Measurements from ENCODE around the gene CHMP2B.

Gene CHMP2B

GRCh38 chr3:87227104-87227834 lies at the start of gene CHMP2B:
CHMP2B (plus strand) TSS chr3:87227309; CDS start chr3:87227523, 214 bp downstream.
- peak; percentile 88 for DNase-seq (ENCODE audit: low read depth in 2 of 2)

GRCh38 chr3:87179642-87180041 lies 47.5 kb upstream of the CHMP2B start:
- DNase-seq (ENCODE audit: low read depth in 2 of 2): no peak

- no peak for DNase-seq (ENCODE audit: low read depth in 2 of 2)
Measured at GRCh38 chr3:87181551-87181950, 45.6 kb upstream of the CHMP2B start.

- no peak for DNase-seq (ENCODE audit: low read depth in 2 of 2)
Measured at GRCh38 chr3:87182023-87182422, 45.1 kb upstream of the CHMP2B start.

- DNase-seq (ENCODE audit: low read depth in 2 of 2): no peak
Measured at GRCh38 chr3:87186608-87187159, 40.4 kb upstream of the CHMP2B start.

- no peak for DNase-seq (ENCODE audit: low read depth in 2 of 2)
Measured at GRCh38 chr3:87191175-87191574, 35.9 kb upstream of the CHMP2B start.

- DNase-seq (ENCODE audit: low read depth in 2 of 2): no peak
Measured at GRCh38 chr3:87191641-87192040, 35.5 kb upstream of the CHMP2B start.

- no peak for DNase-seq (ENCODE audit: low read depth in 2 of 2)
Measured at GRCh38 chr3:87196879-87197278, 30.2 kb upstream of the CHMP2B start.

GRCh38 chr3:87197531-87197930 lies 29.6 kb upstream of the CHMP2B start:
- DNase-seq (ENCODE audit: low read depth in 2 of 2): no peak

GRCh38 chr3:87198774-87199173 lies 28.3 kb upstream of the CHMP2B start:
- no peak for DNase-seq (ENCODE audit: low read depth in 2 of 2)

- no peak for DNase-seq (ENCODE audit: low read depth in 2 of 2)
Measured at GRCh38 chr3:87199628-87200027, 27.5 kb upstream of the CHMP2B start.

- no peak for DNase-seq (ENCODE audit: low read depth in 2 of 2)
Measured at GRCh38 chr3:87200060-87200647, 27.0 kb upstream of the CHMP2B start.

- no peak for DNase-seq (ENCODE audit: low read depth in 2 of 2)
Measured at GRCh38 chr3:87201727-87202126, 25.4 kb upstream of the CHMP2B start.

- DNase-seq (ENCODE audit: low read depth in 2 of 2): no peak
Measured at GRCh38 chr3:87203809-87204208, 23.3 kb upstream of the CHMP2B start.

GRCh38 chr3:87206070-87206469 lies 21.0 kb upstream of the CHMP2B start:
- no peak for DNase-seq (ENCODE audit: low read depth in 2 of 2)

- DNase-seq (ENCODE audit: low read depth in 2 of 2): no peak
Measured at GRCh38 chr3:87206635-87207034, 20.5 kb upstream of the CHMP2B start.

GRCh38 chr3:87207460-87207859 lies 19.6 kb upstream of the CHMP2B start:
- DNase-seq (ENCODE audit: low read depth in 2 of 2): no peak

GRCh38 chr3:87209111-87209510 lies 18.0 kb upstream of the CHMP2B start:
- no peak for DNase-seq (ENCODE audit: low read depth in 2 of 2)

- DNase-seq (ENCODE audit: low read depth in 2 of 2): no peak
Measured at GRCh38 chr3:87218560-87218959, 8.5 kb upstream of the CHMP2B start.

GRCh38 chr3:87219611-87220010 lies 7.5 kb upstream of the CHMP2B start:
- no peak for DNase-seq (ENCODE audit: low read depth in 2 of 2)

- no peak for DNase-seq (ENCODE audit: low read depth in 2 of 2)
Measured at GRCh38 chr3:87225659-87226058, 1.4 kb upstream of the CHMP2B start.

GRCh38 chr3:87227835-87228144 lies 681 bp downstream of the CHMP2B start:
- DNase-seq (ENCODE audit: low read depth in 2 of 2): no peak

GRCh38 chr3:87228316-87228715 lies 1.2 kb downstream of the CHMP2B start:
- no peak for DNase-seq (ENCODE audit: low read depth in 2 of 2)

- no peak for DNase-seq (ENCODE audit: low read depth in 2 of 2)
Measured at GRCh38 chr3:87229113-87229512, 2.0 kb downstream of the CHMP2B start.

Measured in stimulated activated CD4-positive, alpha-beta T cell treated with anti-CD3 and anti-CD28 coated beads, Interleukin-1b, Interleukin-23, amount 100 ng/mL, for 4 hours (primary cell).